K562 (cell line): ENCODE measurements around the gene GRIN1. TPM values are rescaled to one million over a fixed set of nuclear protein-coding genes. Genes with fewer than 3 reads are reported as not detected.

Experiments used
- ATAC-seq: fragments of 200-7000 bp; cut with Tn5 transposase; 3 replicates; pipeline ENCODE4 v1.9.1; 2020; ENCODE audit warnings: moderate library complexity
- BruUV-seq: library from RNA; stranded (reverse); fragments of 400-500 nt; replicated peaks from 2 replicates; lab custom pipeline; 2021; lab: Mats Ljungman, UMichigan
- CTCF ChIA-PET: fragments of 300-600 bp; formaldehyde crosslinking; extraction: SDS; loops from one replicate; lab custom pipeline; 2021; ENCODE audit warnings: low intra/inter-chr PET ratio; lab: Yijun Ruan, JAX
- POLR2A ChIA-PET: fragments of 300-600, 350-650 bp; sonication (Branson Sonifier 250); formaldehyde crosslinking; extraction: SDS; loops from one replicate; lab custom pipeline; 2021; ENCODE audit warnings: antibody characterized with exemption, inconsistent platforms; lab: Yijun Ruan, JAX
- DNase-seq, 4 experiments: peaks; one replicate each; pipeline versions ENCODE4 v3.0.0 to v3.0.0-alpha.2; 2011 to 2018; ENCODE audit warnings: low spot score in 3 of 4, mixed read lengths in 3 of 4; ENCODE audit errors: extremely low read depth in 1 of 4
- FAIRE-seq: peaks from 2 replicates; lab custom pipeline; 2011; peaks lifted over from hg19 to GRCh38; lab: Jason Lieb, UNC
- H2AFZ ChIP-seq: 2 replicates; pipeline ENCODE4 v1.6.0; 2011; ENCODE audit warnings: low read depth, low read length, control low read depth, inconsistent platforms
- H3K27ac ChIP-seq: fragments of 200-600 bp; 3 replicates; pipeline ENCODE4 v1.8.0; 2011; ENCODE audit warnings: low read depth, mild to moderate bottlenecking, control low read depth, inconsistent platforms, low read length, moderate library complexity, mixed read lengths; ENCODE audit errors: extremely low read depth
- H3K27me3 ChIP-seq, 2 experiments: fragments of 300-600 bp in 1 of 2; 2 replicates in 1 of 2; 3 replicates in 1 of 2; pipeline versions ENCODE4 v1.6.0 to v1.8.0; 2011; ENCODE audit warnings: inconsistent platforms in 2 of 2, low read length in 2 of 2, mild to moderate bottlenecking in 1 of 2, mixed read lengths in 1 of 2, moderate library complexity in 1 of 2; ENCODE audit not compliant: control insufficient read depth in 2 of 2, insufficient read depth in 2 of 2
- H3K36me3 ChIP-seq: fragments of 300-600 bp; 3 replicates; pipeline ENCODE4 v1.8.0; 2011; ENCODE audit warnings: mild to moderate bottlenecking, low read length, inconsistent platforms; ENCODE audit not compliant: control insufficient read depth, insufficient read depth
- H3K4me1 ChIP-seq, 2 experiments: fragments of 200-600 bp in 1 of 2; replicated peaks in 1 of 2; 2 replicates in 1 of 2; 3 replicates in 1 of 2; pipeline versions ENCODE4 v1.5.1 to v1.8.0; 2011; ENCODE audit warnings: inconsistent platforms in 2 of 2, low read length in 2 of 2, mild to moderate bottlenecking in 1 of 2, mixed read lengths in 1 of 2, moderate library complexity in 1 of 2; ENCODE audit not compliant: control insufficient read depth in 2 of 2, insufficient read depth in 2 of 2
- H3K4me2 ChIP-seq: 2 replicates; pipeline ENCODE4 v1.6.1; 2011; ENCODE audit warnings: low read length, control low read depth, inconsistent platforms, mixed read lengths; ENCODE audit not compliant: insufficient read depth
- H3K4me3 ChIP-seq: fragments of 200-600 bp; sonication (generic), shearing (Covaris generic); 2 replicates; pipeline ENCODE4 v1.5.1; 2016; ENCODE audit warnings: control low read depth, inconsistent platforms
- H3K79me2 ChIP-seq: fragments of 200-600 bp; 3 replicates; pipeline ENCODE4 v1.8.0; 2011; ENCODE audit warnings: low read length, inconsistent platforms; ENCODE audit not compliant: control insufficient read depth, insufficient read depth
- H3K9ac ChIP-seq, 2 experiments: 2 replicates each; pipeline versions ENCODE4 v1.6.0 to v1.6.1; 2011; ENCODE audit warnings: low read depth in 2 of 2, low read length in 2 of 2, control low read depth in 1 of 2, inconsistent platforms in 1 of 2, mild to moderate bottlenecking in 1 of 2, mixed read lengths in 1 of 2; ENCODE audit not compliant: insufficient read depth in 1 of 2
- H3K9me1 ChIP-seq: one replicate; pipeline ENCODE4 v1.6.0; 2011; ENCODE audit warnings: inconsistent platforms, mild to moderate bottlenecking, low read length, moderate library complexity; ENCODE audit not compliant: control insufficient read depth, insufficient read depth
- H3K9me3 ChIP-seq: replicated peaks from 2 replicates; pipeline ENCODE4 v1.5.1; 2011; ENCODE audit warnings: low read depth, low read length, inconsistent platforms; ENCODE audit not compliant: control insufficient read depth, insufficient read depth
- H4K20me1 ChIP-seq: replicated peaks from 2 replicates; pipeline ENCODE4 v1.6.1; 2011; ENCODE audit warnings: low read length, inconsistent platforms, mixed read lengths; ENCODE audit not compliant: control insufficient read depth, insufficient read depth
- ZBTB17 ChIP-seq: fragments of 450-650 bp; formaldehyde crosslinking; IDR thresholded peaks from 2 replicates; pipeline ENCODE4 v1.4.0; 2020; ENCODE audit warnings: mild to moderate bottlenecking
- WGBS: fragments of 100-300 bp; shearing (Covaris generic); methylation state at CpG from one replicate; pipeline ENCODE4 v1.1.6; 2016; ENCODE audit warnings: low coverage, mixed read lengths; ENCODE audit not compliant: insufficient coverage; ENCODE audit errors: missing lambda C conversion rate; 5-methylcytosine and 5-hydroxymethylcytosine counted together
- in situ Hi-C: fragments of 300-500 bp; cut with MboI; formaldehyde crosslinking; loops from 4 replicates; pipeline ENCODE4 v1.15.0; 2018; ENCODE audit warnings: inconsistent platforms, mixed read lengths
- intact Hi-C: fragments of 100-400 bp; cut with micrococcal nuclease; formaldehyde crosslinking; loops from 2 replicates; pipeline ENCODE4 v1.14.2; 2022
- polyA plus RNA-seq, 8 experiments: library from polyadenylated mRNA; depleted of rRNA in 4 of 8; stranded (reverse) in 5 of 8; unstranded in 3 of 8; fragments of >200 nt; fragmentation: Nextera tagmentation in 2 of 8; fragmentation: Illumina TruSeq in 1 of 8; extraction: Ambion mirVana in 2 of 8; extraction: Trizol in 1 of 8; gene quantifications; 2 replicates each; pipeline versions ENCODE4 v1.2.1 to v1.2.3, GENCODE V29; 2011 to 2014; ENCODE audit warnings: inconsistent platforms in 1 of 8, missing spikeins in 1 of 8
- total RNA-seq, 7 experiments: library from RNA; depleted of rRNA in 6 of 7; stranded (reverse); fragments of >200 nt in 6 of 7; fragmentation: Illumina TruSeq in 2 of 7; extraction: Trizol in 2 of 7; gene quantifications; 2 replicates each; pipeline versions ENCODE4 v1.2.1 to v1.2.3, GENCODE V29; 2011 to 2021; ENCODE audit warnings: low replicate concordance in 1 of 7
- TF ChIP-seq, protein P1 (sequence below): sonication (generic); formaldehyde crosslinking; IDR thresholded peaks from 2 replicates; pipeline ENCODE4 v1.4.0; 2020; ENCODE audit warnings: mild to moderate bottlenecking, missing genetic modification reagents
- TF ChIP-seq, protein P2 (sequence below): sonication (generic); formaldehyde crosslinking; IDR thresholded peaks from 2 replicates; pipeline ENCODE4 v1.5.0; 2020; ENCODE audit warnings: missing genetic modification reagents

GRIN1 gene
- total and polyA plus RNA-seq, 9 of the 15 experiments (the other 6 are each of a cell fraction or from before 2014, with no cell fraction given) = 0.03 to 0.35 (median 0.16) TPM; not detected in 6

DNA sequence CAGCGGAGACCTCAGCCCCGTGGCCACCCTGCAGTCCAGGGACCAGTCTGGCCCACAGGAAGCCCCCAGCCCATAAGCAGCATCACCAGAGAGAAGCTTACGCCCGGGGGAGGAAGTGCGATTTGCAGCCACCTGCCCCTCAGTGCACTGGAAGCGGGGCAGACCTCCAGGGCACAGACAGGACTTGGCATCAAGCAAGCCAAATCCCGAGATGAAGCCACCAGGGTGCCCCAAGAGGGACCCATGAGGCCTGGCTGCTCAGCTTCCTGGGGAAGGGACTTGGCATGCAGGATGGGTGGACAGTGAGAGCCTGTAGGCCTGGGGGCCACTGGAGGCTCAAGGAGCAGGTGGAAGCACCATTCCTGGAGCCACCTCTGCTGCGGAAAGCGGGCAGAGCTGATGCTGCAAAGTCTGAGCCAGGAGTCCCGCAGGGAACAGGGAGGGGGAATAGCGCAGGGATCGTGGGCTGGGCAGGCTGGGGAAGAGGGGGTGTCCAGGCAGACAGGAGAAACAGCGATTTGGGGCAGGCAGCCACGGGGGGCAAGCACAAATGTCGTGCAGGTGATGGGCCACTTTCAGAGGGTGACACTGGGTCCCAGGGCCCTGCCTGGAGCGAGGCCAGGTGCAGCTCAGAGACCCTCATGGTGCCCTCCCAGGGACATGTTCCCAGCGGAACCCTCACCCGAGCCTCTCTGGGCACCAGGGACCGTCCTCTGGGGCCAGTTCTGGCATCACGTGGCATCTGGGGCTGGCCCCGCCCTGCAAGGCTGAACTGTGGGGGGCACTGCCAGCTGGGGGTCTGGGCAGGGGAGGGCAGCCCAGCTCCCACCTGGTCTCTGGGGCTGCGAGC lies 27.7 kb downstream of the GRIN1 start:
- BruUV-seq = no TSS peak
- H3K36me3 ChIP-seq = no peaks in the 10 kb centered on the region
- FAIRE-seq (no peak), ATAC-seq (no peak), DNase-seq (no peak)
- H3K9me1 ChIP-seq = no peaks in the 10 kb centered on the region
- H3K9me3 ChIP-seq = no peaks in the 10 kb centered on the region
- POLR2A ChIA-PET = interaction anchor here (0.5 to 1.4 kb wide), 5 partner anchors 9 to 310 kb away, joined by 3 to 4 read pairs (median 3); no protein-coding TSS in a partner anchor
- H3K4me2 ChIP-seq = no peak overlapping the region
- WGBS = 16% methylated on average over 17 of the region's 22 CpGs
- no peak overlapping the region for H2AFZ ChIP-seq
- TF ChIP-seq ZBTB17 (CRISPR knock-in tag) = no peak
- TF ChIP-seq, protein P1, sequence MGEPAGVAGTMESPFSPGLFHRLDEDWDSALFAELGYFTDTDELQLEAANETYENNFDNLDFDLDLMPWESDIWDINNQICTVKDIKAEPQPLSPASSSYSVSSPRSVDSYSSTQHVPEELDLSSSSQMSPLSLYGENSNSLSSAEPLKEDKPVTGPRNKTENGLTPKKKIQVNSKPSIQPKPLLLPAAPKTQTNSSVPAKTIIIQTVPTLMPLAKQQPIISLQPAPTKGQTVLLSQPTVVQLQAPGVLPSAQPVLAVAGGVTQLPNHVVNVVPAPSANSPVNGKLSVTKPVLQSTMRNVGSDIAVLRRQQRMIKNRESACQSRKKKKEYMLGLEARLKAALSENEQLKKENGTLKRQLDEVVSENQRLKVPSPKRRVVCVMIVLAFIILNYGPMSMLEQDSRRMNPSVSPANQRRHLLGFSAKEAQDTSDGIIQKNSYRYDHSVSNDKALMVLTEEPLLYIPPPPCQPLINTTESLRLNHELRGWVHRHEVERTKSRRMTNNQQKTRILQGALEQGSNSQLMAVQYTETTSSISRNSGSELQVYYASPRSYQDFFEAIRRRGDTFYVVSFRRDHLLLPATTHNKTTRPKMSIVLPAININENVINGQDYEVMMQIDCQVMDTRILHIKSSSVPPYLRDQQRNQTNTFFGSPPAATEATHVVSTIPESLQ (CRISPR knock-in tag) = no peak
- TF ChIP-seq, protein P2, sequence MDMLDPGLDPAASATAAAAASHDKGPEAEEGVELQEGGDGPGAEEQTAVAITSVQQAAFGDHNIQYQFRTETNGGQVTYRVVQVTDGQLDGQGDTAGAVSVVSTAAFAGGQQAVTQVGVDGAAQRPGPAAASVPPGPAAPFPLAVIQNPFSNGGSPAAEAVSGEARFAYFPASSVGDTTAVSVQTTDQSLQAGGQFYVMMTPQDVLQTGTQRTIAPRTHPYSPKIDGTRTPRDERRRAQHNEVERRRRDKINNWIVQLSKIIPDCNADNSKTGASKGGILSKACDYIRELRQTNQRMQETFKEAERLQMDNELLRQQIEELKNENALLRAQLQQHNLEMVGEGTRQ (CRISPR knock-in tag) = peak; percentile 16; the same call in 1 of the 2 replicates
- no peaks in the 10 kb centered on the region for H3K79me2 ChIP-seq
- no peak overlapping the region; a peak in 1 of 4 replicates for H3K9ac ChIP-seq
- H3K4me3 ChIP-seq = no peak overlapping the region
- H3K4me1 ChIP-seq = peaks cover 0 to 98% of the 10 kb centered on the region in 2 experiments; a peak in 2 of 5 replicates
- H3K27me3 ChIP-seq = peaks cover 29 to 55% of the 10 kb centered on the region in 2 experiments; a peak in 4 of 5 replicates
- intact Hi-C loops = no loop called here
- H3K27ac ChIP-seq = no peak overlapping the region
- no peaks in the 10 kb centered on the region; the same call in 1 of the 2 replicates for H4K20me1 ChIP-seq
- in situ Hi-C loops = no loop called here
- CTCF ChIA-PET = no interaction called here
